Measurements from ENCODE around the gene GDI2.

The GDI2 gene

GRCh38 chr10:5800782-5801181, 12.5 kb downstream of the GDI2 start:
- ChIA-PET POLR2A (no interaction called here), CTCF (interaction anchor here (1.1 kb wide), 1 partner anchor 9 kb away, joined by 3 read pairs; no protein-coding TSS in a partner anchor)
- no peak for TF ChIP-seq CTCF (IDR thresholded peaks at IDR 0.05; ENCODE audit: control extremely low read depth, extremely low read depth, low read depth, missing control alignments)
- DNase-seq (ENCODE audit: extremely low spot score): no peak

GRCh38 chr10:5794236-5794635, 19.0 kb downstream of the GDI2 start:
- no peak for TF ChIP-seq CTCF (IDR thresholded peaks at IDR 0.05; ENCODE audit: control extremely low read depth, extremely low read depth, low read depth, missing control alignments)
- CTCF ChIA-PET: interaction anchor here (0.7 to 1.9 kb wide), 8 partner anchors 9 to 33 kb away, joined by 3 to 9 read pairs (median 4); no protein-coding TSS in a partner anchor
- POLR2A ChIA-PET: no interaction called here
- no peak for DNase-seq (ENCODE audit: extremely low spot score)

- TF ChIP-seq CTCF (IDR thresholded peaks at IDR 0.05; ENCODE audit: control extremely low read depth, extremely low read depth, low read depth, missing control alignments): no peak
- ChIA-PET POLR2A (no interaction called here), CTCF (interaction anchor here (1.3 to 1.4 kb wide), 2 partner anchors 9 to 13 kb away, joined by 3 read pairs; no protein-coding TSS in a partner anchor)
Observed at GRCh38 chr10:5789626-5790025, 23.6 kb downstream of the GDI2 start.

GRCh38 chr10:5788969-5789368, 24.3 kb downstream of the GDI2 start:
- TF ChIP-seq CTCF (IDR thresholded peaks at IDR 0.05; ENCODE audit: control extremely low read depth, extremely low read depth, low read depth, missing control alignments): no peak
- ChIA-PET POLR2A (no interaction called here), CTCF (interaction anchor here (0.8 to 1.7 kb wide), 6 partner anchors 9 to 80 kb away, joined by 3 to 8 read pairs (median 4); no protein-coding TSS in a partner anchor)
- DNase-seq (ENCODE audit: extremely low spot score): no peak

More at GRCh38 chr10:5789626-5790025, 23.6 kb downstream of the GDI2 start:
- DNase-seq (ENCODE audit: extremely low spot score): no peak

- TF ChIP-seq CTCF (IDR thresholded peaks at IDR 0.05; ENCODE audit: control extremely low read depth, extremely low read depth, low read depth, missing control alignments): no peak
- ChIA-PET CTCF (interaction anchor here (0.7 to 2.4 kb wide), 2 partner anchors 12 to 24 kb away, joined by 3 to 5 read pairs; no protein-coding TSS in a partner anchor), POLR2A (no interaction called here)
- no peak for DNase-seq (ENCODE audit: extremely low spot score)
Observed at GRCh38 chr10:5783300-5783699, 29.9 kb downstream of the GDI2 start.

- ChIA-PET CTCF (interaction anchor here (1.1 to 2.4 kb wide), 2 partner anchors 25 to 36 kb away, joined by 3 to 5 read pairs; no protein-coding TSS in a partner anchor), POLR2A (no interaction called here)
- no peak for DNase-seq (ENCODE audit: extremely low spot score)
- TF ChIP-seq CTCF (IDR thresholded peaks at IDR 0.05; ENCODE audit: control extremely low read depth, extremely low read depth, low read depth, missing control alignments): no peak
Observed at GRCh38 chr10:5782174-5782573, 31.1 kb downstream of the GDI2 start.
